HG02973 (cell line): Measurements from ENCODE around the gene PFKFB4.
A peak's percentile ranks its signal among the peaks of the same experiment; 100 is the strongest.
"Not testable (repeated sequence)": the region's sequence is repeated elsewhere in the genome, so short reads cannot be mapped to it uniquely, and the experiment has no call there.

ENCODE experiments used
- ATAC-seq: cut with Tn5 transposase; IDR thresholded peaks from one replicate; pipeline ENCODE4 v1.9.1; 2021; ENCODE audit warnings: moderate library complexity; ENCODE audit not compliant: unreplicated experiment

PFKFB4 gene

GRCh38 chr3:48561045-48561736 is 4.6 kb upstream of the PFKFB4 start:
- ATAC-seq: no peak

- ATAC-seq: no peak
Observed at GRCh38 chr3:48560648-48561018, 4.0 kb upstream of the PFKFB4 start.

GRCh38 chr3:48558493-48559134 is 2.0 kb upstream of the PFKFB4 start:
- ATAC-seq: no peak

GRCh38 chr3:48555949-48556795 is 431 bp downstream of the PFKFB4 start:
- ATAC-seq: no peak

GRCh38 chr3:48555231-48555948 is 1.2 kb downstream of the PFKFB4 start:
- no peak for ATAC-seq

GRCh38 chr3:48553886-48554845 is 2.4 kb downstream of the PFKFB4 start:
- no peak for ATAC-seq

- ATAC-seq: no peak
Observed at GRCh38 chr3:48553361-48553760, 3.2 kb downstream of the PFKFB4 start.

- no peak for ATAC-seq
Observed at GRCh38 chr3:48552111-48552951, 4.3 kb downstream of the PFKFB4 start.

- ATAC-seq: not testable (repeated sequence)
Observed at GRCh38 chr3:48551651-48552050, 5.0 kb downstream of the PFKFB4 start.

- ATAC-seq: peak; percentile 59
Observed at GRCh38 chr3:48548729-48549705, 7.6 kb downstream of the PFKFB4 start.

GRCh38 chr3:48548126-48548525 is 8.5 kb downstream of the PFKFB4 start:
- ATAC-seq: no peak

GRCh38 chr3:48546203-48546829 is 10.3 kb downstream of the PFKFB4 start:
- no peak for ATAC-seq

- no peak for ATAC-seq
Observed at GRCh38 chr3:48544141-48544540, 12.5 kb downstream of the PFKFB4 start.

- no peak for ATAC-seq
Observed at GRCh38 chr3:48543271-48543866, 13.2 kb downstream of the PFKFB4 start.

- ATAC-seq: no peak
Observed at GRCh38 chr3:48538451-48538850, 18.2 kb downstream of the PFKFB4 start.

GRCh38 chr3:48536785-48537184 is 19.8 kb downstream of the PFKFB4 start:
- no peak for ATAC-seq

GRCh38 chr3:48536116-48536515 is 20.5 kb downstream of the PFKFB4 start:
- ATAC-seq: no peak
